Ishikawa (cell line): ENCODE measurements around the gene TRAK1.

Experiments
- CEBPB ChIP-seq: IDR thresholded peaks from 2 replicates; pipeline ENCODE4 v1.6.1; 2012
- CREB1 ChIP-seq: IDR thresholded peaks from 2 replicates; pipeline ENCODE4 v1.6.1; 2012; ENCODE audit warnings: low read depth
- EGR1 ChIP-seq: IDR thresholded peaks from 2 replicates; pipeline ENCODE4 v1.6.1; 2012
- EP300 ChIP-seq: IDR thresholded peaks from 2 replicates; pipeline ENCODE4 v1.6.1; 2012; ENCODE audit warnings: borderline replicate concordance
- FOXM1 ChIP-seq: IDR thresholded peaks from 2 replicates; pipeline ENCODE4 v1.6.1; 2012; ENCODE audit warnings: low read depth, borderline replicate concordance
- NFIC ChIP-seq: IDR thresholded peaks from 2 replicates; pipeline ENCODE4 v1.6.1; 2012
- RAD21 ChIP-seq: IDR thresholded peaks from 2 replicates; pipeline ENCODE4 v1.6.1; 2012; ENCODE audit warnings: low read depth
- TAF1 ChIP-seq: IDR thresholded peaks from 2 replicates; pipeline ENCODE4 v1.6.1; 2012; ENCODE audit warnings: low read depth, mild to moderate bottlenecking
- TCF12 ChIP-seq: IDR thresholded peaks from 2 replicates; pipeline ENCODE4 v1.6.1; 2012; ENCODE audit warnings: low read depth
- TEAD4 ChIP-seq: IDR thresholded peaks from 2 replicates; pipeline ENCODE4 v1.6.1; 2012
- YY1 ChIP-seq: IDR thresholded peaks from 2 replicates; pipeline ENCODE4 v1.6.1; 2012; ENCODE audit warnings: low read depth
- ZBTB7A ChIP-seq: IDR thresholded peaks from 2 replicates; pipeline ENCODE4 v1.6.1; 2012; ENCODE audit warnings: low read depth
- TF ChIP-seq, protein P1 (sequence below): IDR thresholded peaks from 2 replicates; pipeline ENCODE4 v1.6.1; 2012; ENCODE audit warnings: low read depth, mild to moderate bottlenecking
- TF ChIP-seq, protein P2 (sequence below): IDR thresholded peaks from 2 replicates; pipeline ENCODE4 v1.6.1; 2012
- TF ChIP-seq, protein P3 (sequence below): IDR thresholded peaks from 2 replicates; pipeline ENCODE4 v1.6.1; 2012

The TRAK1 gene

DNA sequence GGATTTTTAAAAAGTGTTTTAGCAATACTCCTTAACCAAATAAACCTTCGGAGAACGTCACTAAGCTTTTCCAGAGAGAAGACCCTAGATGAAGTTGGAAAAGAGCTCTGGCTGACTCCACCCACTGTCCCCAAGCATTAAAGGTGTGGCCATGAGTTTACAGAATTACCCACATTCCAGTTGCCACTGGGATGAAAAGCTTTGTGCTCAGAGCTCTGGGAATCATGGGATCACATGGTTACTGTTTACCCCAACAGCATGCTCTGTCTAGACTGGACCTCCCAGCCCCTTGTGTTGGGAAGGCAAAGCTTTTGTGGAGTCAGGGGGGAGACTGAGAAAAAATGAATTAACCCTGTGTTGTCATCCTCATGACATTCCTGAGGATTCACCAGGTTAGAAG is 119.6 kb downstream of the TRAK1 start:
- TF ChIP-seq EGR1 (no peak), ZBTB7A (no peak), CEBPB (no peak), TAF1 (no peak), RAD21 (no peak), CREB1 (no peak), FOXM1 (no peak), NFIC (no peak), EP300 (no peak), TCF12 (no peak), TEAD4 (no peak), YY1 (no peak)
- TF ChIP-seq, protein P1, sequence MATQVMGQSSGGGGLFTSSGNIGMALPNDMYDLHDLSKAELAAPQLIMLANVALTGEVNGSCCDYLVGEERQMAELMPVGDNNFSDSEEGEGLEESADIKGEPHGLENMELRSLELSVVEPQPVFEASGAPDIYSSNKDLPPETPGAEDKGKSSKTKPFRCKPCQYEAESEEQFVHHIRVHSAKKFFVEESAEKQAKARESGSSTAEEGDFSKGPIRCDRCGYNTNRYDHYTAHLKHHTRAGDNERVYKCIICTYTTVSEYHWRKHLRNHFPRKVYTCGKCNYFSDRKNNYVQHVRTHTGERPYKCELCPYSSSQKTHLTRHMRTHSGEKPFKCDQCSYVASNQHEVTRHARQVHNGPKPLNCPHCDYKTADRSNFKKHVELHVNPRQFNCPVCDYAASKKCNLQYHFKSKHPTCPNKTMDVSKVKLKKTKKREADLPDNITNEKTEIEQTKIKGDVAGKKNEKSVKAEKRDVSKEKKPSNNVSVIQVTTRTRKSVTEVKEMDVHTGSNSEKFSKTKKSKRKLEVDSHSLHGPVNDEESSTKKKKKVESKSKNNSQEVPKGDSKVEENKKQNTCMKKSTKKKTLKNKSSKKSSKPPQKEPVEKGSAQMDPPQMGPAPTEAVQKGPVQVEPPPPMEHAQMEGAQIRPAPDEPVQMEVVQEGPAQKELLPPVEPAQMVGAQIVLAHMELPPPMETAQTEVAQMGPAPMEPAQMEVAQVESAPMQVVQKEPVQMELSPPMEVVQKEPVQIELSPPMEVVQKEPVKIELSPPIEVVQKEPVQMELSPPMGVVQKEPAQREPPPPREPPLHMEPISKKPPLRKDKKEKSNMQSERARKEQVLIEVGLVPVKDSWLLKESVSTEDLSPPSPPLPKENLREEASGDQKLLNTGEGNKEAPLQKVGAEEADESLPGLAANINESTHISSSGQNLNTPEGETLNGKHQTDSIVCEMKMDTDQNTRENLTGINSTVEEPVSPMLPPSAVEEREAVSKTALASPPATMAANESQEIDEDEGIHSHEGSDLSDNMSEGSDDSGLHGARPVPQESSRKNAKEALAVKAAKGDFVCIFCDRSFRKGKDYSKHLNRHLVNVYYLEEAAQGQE, result no peak
- TF ChIP-seq, protein P2, sequence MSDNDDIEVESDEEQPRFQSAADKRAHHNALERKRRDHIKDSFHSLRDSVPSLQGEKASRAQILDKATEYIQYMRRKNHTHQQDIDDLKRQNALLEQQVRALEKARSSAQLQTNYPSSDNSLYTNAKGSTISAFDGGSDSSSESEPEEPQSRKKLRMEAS, result no peak
- TF ChIP-seq, protein P3, sequence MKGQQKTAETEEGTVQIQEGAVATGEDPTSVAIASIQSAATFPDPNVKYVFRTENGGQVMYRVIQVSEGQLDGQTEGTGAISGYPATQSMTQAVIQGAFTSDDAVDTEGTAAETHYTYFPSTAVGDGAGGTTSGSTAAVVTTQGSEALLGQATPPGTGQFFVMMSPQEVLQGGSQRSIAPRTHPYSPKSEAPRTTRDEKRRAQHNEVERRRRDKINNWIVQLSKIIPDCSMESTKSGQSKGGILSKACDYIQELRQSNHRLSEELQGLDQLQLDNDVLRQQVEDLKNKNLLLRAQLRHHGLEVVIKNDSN, result no peak

DNA sequence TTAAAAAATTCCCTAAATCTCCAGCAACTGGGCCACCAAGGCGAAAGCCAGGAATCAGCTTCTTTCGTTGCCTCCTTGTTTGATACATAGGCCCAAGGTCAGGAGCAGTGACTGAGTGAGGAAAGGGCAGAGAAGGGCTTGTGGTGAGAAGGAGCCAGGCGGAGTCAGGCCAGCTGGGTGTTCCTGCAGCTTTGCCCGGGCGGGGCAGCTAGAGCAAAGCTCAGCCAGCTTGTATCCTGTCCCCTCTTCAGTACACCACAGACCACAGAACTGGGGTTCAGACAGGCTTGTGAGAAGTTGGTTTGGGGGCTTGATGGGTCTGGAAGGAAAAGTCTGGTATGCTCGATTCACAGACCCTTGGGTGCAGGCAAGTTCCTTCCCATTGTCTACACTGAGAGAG is 122.3 kb downstream of the TRAK1 start:
- no peak for TF ChIP-seq ZBTB7A
- TF ChIP-seq RAD21, result no peak
- TF ChIP-seq, protein P2, result no peak
- TF ChIP-seq CREB1, result no peak
- no peak for TF ChIP-seq TCF12
- TF ChIP-seq CEBPB, result no peak
- TF ChIP-seq NFIC, result no peak
- TF ChIP-seq FOXM1, result no peak
- no peak for TF ChIP-seq EP300
- no peak for TF ChIP-seq YY1
- TF ChIP-seq EGR1, result no peak

DNA sequence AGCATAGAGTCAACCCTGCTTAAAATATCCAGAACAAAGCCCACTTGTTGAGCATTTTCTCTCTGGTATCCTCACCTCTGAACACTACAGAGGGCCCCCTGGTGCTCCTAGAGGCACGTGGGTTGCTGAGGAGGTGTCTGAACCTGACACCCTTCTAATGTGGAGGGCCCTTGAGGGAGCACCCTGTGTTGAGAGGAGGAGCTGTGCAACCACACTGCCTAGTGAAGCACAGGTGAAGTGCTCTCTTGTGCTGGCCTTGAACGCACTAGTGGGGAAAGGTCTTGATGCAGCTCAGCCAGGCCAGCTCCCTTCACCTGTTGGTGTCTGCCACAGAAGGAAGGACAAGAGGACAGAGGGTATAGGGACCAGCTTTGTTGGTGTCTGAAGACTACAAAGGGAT is 122.9 kb downstream of the TRAK1 start:
- TF ChIP-seq, protein P1, result no peak
- TF ChIP-seq NFIC (no peak), RAD21 (no peak), YY1 (no peak), EGR1 (no peak), EP300 (no peak), CEBPB (no peak), CREB1 (no peak), ZBTB7A (no peak), TCF12 (no peak), FOXM1 (no peak)
- TF ChIP-seq, protein P2, result no peak
- TF ChIP-seq, protein P3, result no peak

DNA sequence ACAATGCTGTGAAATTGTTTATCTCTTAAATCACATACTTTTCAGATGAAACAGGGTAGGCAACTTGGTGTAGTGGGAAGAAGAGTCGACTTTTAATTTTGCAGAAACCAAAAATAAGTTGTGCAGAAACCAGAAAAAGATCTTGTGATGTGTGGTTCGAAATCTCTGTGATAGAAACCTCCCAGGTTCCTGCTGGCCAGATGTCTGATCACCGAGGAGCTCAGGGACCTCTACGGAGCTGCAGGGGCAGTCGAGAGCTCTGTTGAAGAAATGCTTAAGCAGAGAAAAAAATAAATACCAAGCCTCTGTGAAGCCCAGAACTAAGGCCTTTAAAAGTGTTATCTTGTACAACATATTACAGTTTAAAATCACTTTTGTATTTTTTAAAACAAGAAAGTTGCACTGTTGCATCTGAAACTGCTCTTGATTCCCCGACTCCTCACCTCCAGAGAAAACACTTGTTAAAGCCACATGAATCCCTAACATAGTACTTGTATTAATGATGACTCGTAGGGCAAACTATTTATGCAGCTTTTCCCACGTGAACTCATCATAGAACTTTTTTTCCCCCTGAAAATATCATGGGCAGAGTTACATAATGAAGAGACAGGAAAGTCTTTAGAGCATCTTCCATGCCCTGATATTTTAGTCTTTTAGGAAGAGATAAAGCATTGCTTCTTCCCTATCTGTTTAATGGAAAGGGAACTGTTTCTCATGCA is 123.6 kb downstream of the TRAK1 start:
- TF ChIP-seq EP300 (no peak), ZBTB7A (no peak), FOXM1 (no peak)

DNA sequence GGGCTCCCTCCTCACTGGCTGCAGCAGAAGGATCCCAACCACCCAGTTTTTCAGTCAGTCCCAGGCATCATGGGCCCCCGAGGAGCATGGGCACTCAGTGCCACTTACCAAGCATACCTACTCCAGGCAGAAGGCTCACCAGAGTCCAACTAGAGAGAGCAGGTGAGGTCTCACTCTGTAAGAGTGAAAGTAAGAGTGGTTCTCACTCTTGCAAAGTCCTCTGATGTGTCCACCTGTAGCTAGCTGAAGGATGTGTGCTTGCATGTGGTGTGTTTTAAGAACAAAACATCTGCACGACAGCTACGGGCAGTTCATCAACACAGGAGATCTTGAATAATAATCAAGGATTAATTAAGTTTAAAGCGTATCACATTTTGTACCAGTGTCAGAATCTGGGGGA is 125.1 kb downstream of the TRAK1 start:
- no peak for TF ChIP-seq RAD21
- TF ChIP-seq, protein P2, result no peak
- TF ChIP-seq, protein P1, result no peak
- TF ChIP-seq FOXM1, result no peak
- TF ChIP-seq YY1, result no peak
- no peak for TF ChIP-seq TCF12
- TF ChIP-seq EGR1, result no peak
